KG1 (cell line): ENCODE data around the gene DEXI.

Experiments used
- DNase-seq: peaks from one replicate; lab custom pipeline; 2025; lab: John Stamatoyannopoulos, UW

Gene DEXI

GRCh38 chr16:10942352-10943063 is at the start of gene DEXI:
DEXI (minus strand) TSS chr16:10942468; CDS start chr16:10942005, 463 bp downstream.
- peak; percentile 95 for DNase-seq

- no peak for DNase-seq
Measured at GRCh38 chr16:10990378-10990777, 48.1 kb upstream of the DEXI start.

- DNase-seq: no peak
Measured at GRCh38 chr16:10989559-10989958, 47.3 kb upstream of the DEXI start.

- DNase-seq: no peak
Measured at GRCh38 chr16:10988879-10989278, 46.6 kb upstream of the DEXI start.

- DNase-seq: no peak
Measured at GRCh38 chr16:10988164-10988803, 46.0 kb upstream of the DEXI start.

GRCh38 chr16:10987361-10988163 is 45.3 kb upstream of the DEXI start:
- DNase-seq: no peak

- no peak for DNase-seq
Measured at GRCh38 chr16:10984509-10984908, 42.2 kb upstream of the DEXI start.

- no peak for DNase-seq
Measured at GRCh38 chr16:10983159-10983558, 40.9 kb upstream of the DEXI start.

GRCh38 chr16:10982465-10983150 is 40.3 kb upstream of the DEXI start:
- DNase-seq: no peak

GRCh38 chr16:10981697-10982216 is 39.5 kb upstream of the DEXI start:
- no peak for DNase-seq

- no peak for DNase-seq
Measured at GRCh38 chr16:10980813-10981212, 38.5 kb upstream of the DEXI start.

- DNase-seq: no peak
Measured at GRCh38 chr16:10979717-10980601, 37.7 kb upstream of the DEXI start.

GRCh38 chr16:10978871-10979446 is 36.7 kb upstream of the DEXI start:
- DNase-seq: no peak

- DNase-seq: no peak
Measured at GRCh38 chr16:10978124-10978523, 35.9 kb upstream of the DEXI start.

- DNase-seq: no peak
Measured at GRCh38 chr16:10976634-10977033, 34.4 kb upstream of the DEXI start.

- DNase-seq: no peak
Measured at GRCh38 chr16:10972819-10973464, 30.7 kb upstream of the DEXI start.

- DNase-seq: no peak
Measured at GRCh38 chr16:10972108-10972818, 30.0 kb upstream of the DEXI start.

GRCh38 chr16:10971560-10971961 is 29.3 kb upstream of the DEXI start:
- peak; percentile 44 for DNase-seq

GRCh38 chr16:10970065-10970464 is 27.8 kb upstream of the DEXI start:
- no peak for DNase-seq

GRCh38 chr16:10969615-10970014 is 27.3 kb upstream of the DEXI start:
- no peak for DNase-seq
